Coronary artery (tissue), 2 donors: ENCODE results near the gene PRDX6.
"Not testable (repeated sequence)": the region's sequence is repeated elsewhere in the genome, so short reads cannot be mapped to it uniquely, and the experiment has no call there.

Experiments
- DNase-seq: peaks from one replicate; pipeline ENCODE4 v3.0.0-alpha.2; 2017; ENCODE audit warnings: low spot score
- H3K27ac ChIP-seq, 2 donors: fragments of 200-600 bp; sonication (generic); one replicate each; pipeline ENCODE4 v1.5.1; 2016 to 2019
- H3K4me3 ChIP-seq: fragments of 200-600 bp; sonication (generic); 2 replicates; pipeline ENCODE4 v1.5.1; 2016; ENCODE audit warnings: mild to moderate bottlenecking, moderate library complexity
- TF ChIP-seq, protein P1 (sequence below): fragments of 200-600 bp; sonication (generic); IDR thresholded peaks from one replicate; pipeline ENCODE4 v1.5.1; 2019; ENCODE audit warnings: antibody characterized with exemption

The PRDX6 gene

DNA sequence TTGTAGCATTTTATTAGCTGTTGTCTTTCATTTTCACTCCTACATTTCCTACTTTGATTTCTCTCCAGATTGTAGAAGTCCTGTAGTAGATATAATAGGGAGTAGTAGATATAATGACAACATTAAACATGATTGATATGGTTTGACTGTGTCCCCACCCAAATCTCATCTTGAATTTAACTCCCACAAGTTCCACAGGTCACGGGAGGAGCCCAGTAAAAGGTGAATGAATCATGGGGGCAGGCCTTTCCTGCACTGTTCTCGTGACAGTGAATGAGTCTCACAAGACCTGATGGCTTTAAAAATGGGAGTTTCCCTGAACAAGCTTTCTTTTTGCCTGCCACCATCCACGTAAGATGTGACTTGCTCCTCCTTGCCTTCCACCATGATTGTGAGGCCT lies 7.5 kb upstream of the PRDX6 start:
- DNase-seq: no peak
- Histone ChIP-seq H3K27ac (no peak overlapping the region), H3K4me3 (no peak overlapping the region)
- TF ChIP-seq, protein P1, sequence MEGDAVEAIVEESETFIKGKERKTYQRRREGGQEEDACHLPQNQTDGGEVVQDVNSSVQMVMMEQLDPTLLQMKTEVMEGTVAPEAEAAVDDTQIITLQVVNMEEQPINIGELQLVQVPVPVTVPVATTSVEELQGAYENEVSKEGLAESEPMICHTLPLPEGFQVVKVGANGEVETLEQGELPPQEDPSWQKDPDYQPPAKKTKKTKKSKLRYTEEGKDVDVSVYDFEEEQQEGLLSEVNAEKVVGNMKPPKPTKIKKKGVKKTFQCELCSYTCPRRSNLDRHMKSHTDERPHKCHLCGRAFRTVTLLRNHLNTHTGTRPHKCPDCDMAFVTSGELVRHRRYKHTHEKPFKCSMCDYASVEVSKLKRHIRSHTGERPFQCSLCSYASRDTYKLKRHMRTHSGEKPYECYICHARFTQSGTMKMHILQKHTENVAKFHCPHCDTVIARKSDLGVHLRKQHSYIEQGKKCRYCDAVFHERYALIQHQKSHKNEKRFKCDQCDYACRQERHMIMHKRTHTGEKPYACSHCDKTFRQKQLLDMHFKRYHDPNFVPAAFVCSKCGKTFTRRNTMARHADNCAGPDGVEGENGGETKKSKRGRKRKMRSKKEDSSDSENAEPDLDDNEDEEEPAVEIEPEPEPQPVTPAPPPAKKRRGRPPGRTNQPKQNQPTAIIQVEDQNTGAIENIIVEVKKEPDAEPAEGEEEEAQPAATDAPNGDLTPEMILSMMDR: no peak

DNA sequence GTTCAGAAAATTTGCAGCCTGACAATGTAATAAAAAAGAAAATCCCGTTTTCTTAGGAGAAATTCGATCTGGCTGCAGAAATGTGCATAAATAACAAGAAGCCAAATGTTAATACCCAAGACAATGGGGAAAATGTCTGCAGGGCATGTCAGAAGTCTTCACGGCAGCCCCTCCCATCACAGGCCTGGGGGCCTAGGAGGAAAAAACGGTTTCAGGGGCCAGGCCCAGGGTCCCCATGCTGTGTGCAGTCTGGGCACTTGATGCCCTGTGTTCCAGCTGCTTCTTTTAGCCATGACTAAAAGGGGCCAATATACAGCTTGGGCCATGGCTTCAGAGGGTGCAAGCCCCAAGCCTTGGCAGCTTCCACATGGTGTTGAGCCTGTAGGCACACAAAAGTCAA lies 6.5 kb upstream of the PRDX6 start:
- Histone ChIP-seq H3K27ac (no peak overlapping the region), H3K4me3 (no peak overlapping the region)
- TF ChIP-seq, protein P1: no peak
- no peak for DNase-seq

DNA sequence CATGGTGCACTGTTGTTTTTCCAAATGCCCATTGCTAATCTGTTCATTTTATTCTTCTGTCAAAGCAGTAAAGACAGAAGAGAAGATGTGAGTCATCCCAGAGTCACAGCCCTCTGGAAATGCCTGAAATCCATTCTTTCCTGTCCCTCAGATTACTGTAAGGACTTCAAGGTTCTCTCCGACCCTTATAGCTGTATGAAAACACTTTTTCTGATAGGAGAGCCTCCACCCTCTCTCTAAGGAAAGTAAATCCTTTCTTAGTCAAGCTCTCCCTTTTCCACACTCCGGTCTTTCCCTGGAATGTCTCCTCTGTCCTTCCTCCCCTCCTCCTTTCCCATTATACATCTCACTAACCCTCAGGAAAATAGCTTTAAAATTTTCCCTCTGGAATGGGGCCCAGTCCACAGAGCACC lies 3.5 kb upstream of the PRDX6 start:
- Histone ChIP-seq H3K4me3 (no peak overlapping the region), H3K27ac (peak overlapping the region; percentile 52 to 99)
- DNase-seq: no peak
- TF ChIP-seq, protein P1: no peak

DNA sequence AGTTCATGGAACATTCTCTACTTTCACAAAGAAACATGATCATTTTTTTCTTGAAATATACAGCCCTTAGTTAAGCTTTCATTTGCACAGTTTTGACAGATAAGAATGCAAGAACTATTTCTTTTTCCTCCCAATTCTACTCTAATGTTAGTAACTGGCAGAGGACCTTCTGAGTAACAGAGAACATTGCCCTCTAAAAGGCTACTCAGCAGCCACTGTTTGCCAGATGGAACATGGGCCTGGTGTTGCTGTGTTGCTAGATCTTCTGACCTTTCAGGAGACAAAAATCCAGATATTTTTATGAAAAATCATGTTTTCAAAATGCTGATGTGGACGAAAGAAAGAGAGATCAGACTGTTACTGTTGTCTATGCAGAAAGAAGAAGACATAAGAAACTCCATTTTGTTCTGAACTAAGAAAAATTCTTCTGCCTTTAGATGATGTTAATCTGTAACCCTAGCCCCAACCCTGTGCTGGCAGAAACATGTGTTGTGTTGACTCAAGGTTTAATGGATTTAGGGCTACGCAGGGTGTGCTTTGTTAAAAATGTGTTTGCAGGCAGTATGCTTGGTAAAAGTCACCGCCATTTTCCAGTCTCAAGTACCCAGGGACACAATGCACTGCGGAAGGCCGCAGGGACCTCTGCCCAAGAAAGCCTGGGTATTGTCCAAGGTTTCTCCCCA lies 2.9 kb upstream of the PRDX6 start:
- no peak overlapping the region for H3K4me3 ChIP-seq
- peak overlapping the region; percentile 85 to 99 for H3K27ac ChIP-seq
- no peak for DNase-seq
- TF ChIP-seq, protein P1: no peak

DNA sequence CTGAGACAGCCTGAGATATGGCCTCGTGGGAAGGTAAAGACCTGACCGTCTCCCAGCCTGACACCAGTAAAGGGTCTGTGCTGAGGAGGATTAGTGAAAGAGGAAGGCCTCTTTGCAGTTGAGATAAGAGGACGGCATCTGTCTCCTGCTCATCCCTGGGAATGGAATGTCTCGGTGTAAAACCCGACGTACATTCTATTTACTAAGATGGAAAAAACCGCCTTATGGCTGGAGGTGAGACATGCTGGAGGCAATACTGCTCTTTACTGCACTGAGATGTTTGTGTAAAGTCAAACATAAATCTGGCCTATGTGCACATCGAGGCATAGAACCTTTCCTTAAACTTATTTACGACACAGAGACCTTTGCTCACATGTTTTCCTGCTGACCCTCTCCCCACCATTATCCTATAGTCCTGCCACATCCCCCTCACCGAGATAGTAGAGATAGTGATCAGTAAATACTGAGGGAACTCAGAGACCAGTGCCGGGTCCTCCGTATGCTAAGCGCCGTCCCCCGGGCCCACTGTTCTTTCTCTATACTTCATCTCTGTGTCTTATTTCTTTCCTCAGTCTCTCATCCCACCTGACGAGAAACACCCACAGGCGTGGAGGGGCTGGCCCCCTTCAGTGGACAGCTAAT lies 2.2 kb upstream of the PRDX6 start:
- DNase-seq: not testable (repeated sequence)
- peak overlapping the region; percentile 85 to 99 for H3K27ac ChIP-seq
- H3K4me3 ChIP-seq: peak overlapping the region; percentile 79

DNA sequence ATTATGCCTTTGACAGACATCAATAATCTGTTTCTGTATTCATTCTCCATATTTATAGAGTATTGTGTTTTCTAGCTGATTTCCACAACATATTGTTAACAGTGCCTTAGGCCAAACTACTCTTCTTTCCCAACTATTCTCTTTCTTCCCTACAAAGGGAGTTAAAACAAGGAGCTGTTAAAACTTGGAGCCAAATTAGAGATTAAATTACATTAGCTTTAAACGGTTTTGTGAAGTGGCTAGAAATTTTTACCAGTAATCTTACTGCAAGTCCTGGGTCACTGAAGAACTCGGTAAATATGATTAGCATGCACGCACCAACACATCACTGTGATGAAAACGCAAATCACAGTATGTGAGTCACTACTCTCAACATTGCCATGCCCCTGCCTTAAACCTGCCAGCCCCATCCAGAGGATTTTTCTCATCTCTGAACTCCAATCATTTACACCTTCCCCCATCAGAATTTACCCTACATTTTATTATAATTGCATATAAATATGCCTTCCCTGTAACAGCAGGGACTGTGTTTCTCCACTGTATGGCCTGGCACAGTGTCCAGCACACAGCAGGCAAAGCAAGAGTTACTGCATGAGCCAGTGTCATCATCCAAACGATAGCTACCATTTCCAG lies 1.5 kb upstream of the PRDX6 start:
- Histone ChIP-seq H3K27ac (peak overlapping the region; percentile 85 to 99), H3K4me3 (peak overlapping the region; percentile 79)
- TF ChIP-seq, protein P1: no peak
- no peak for DNase-seq

DNA sequence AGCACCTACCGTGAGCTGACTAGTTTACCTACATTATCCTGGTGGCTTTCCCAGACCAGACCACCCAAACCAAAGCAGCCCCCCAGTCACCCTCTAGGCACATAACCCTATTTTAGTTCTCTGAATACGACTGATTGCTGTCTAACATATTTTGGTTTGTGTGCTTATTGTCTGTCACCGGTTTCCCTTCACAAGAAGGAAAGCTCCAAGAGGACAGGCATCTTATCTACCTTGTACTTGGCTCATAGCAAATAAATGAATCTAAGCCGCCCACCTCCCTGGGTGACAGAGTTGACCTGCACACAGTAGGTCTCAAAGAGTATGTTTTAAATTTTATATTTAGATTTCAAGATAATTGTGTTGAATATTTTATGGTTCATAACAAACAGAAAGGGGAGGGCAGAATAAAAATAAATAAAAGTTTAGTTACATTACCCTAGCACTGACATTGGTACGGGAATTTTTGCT lies 904 bp upstream of the PRDX6 start:
- DNase-seq: no peak
- H3K27ac ChIP-seq: peak overlapping the region; percentile 85 to 99
- peak overlapping the region; percentile 79 for H3K4me3 ChIP-seq
- TF ChIP-seq, protein P1: no peak
